ENCODE data around the gene KCNH4.
"Not testable (repeated sequence)": the region's sequence is repeated elsewhere in the genome, so short reads cannot be mapped to it uniquely, and the experiment has no call there.

KCNH4 gene

GRCh38 chr17:42221886-42222745 lies 41.2 kb upstream of the KCNH4 start:
- no peaks in the 10 kb centered on the region for H3K27me3 ChIP-seq (replicated peaks in 2 of 5; ENCODE audit: control insufficient read depth in 4 of 5, insufficient read depth in 5 of 5, low read length in 4 of 5)
- POLR2A ChIA-PET, result interaction anchor here (0.6 to 2.2 kb wide), 5 partner anchors 54 to 182 kb away, joined by 4 to 30 read pairs (median 5); partner anchors contain the start of genes STAT5A and STAT5B
- DNase-seq, result peak; percentile 78 to 90 (median 86)
- CTCF ChIA-PET, result interaction anchor here (0.6 to 5.4 kb wide), 43 partner anchors 8 to 307 kb away, joined by 3 to 66 read pairs (median 5); partner anchors contain the start of gene STAT5A
- no peak overlapping the region for H3K27ac ChIP-seq (ENCODE audit: insufficient read depth in 1 of 2, low read depth in 1 of 2, low read length in 2 of 2, poor library complexity in 1 of 2, severe bottlenecking in 2 of 2)
- peaks cover 13 to 51% (median 31%) of the 10 kb centered on the region in 4 experiments for H3K36me3 ChIP-seq (ENCODE audit: control insufficient read depth in 4 of 4, insufficient read depth in 4 of 4, low read length in 3 of 4)
- H3K4me1 ChIP-seq (ENCODE audit: control extremely low read depth in 1 of 4, control insufficient read depth in 4 of 4, insufficient read depth in 4 of 4, low read length in 3 of 4), result peaks cover 0 to 22% (median 3%) of the 10 kb centered on the region in 4 experiments
- no peak overlapping the region for H3K4me3 ChIP-seq (ENCODE audit: control insufficient read depth in 1 of 7, extremely low read depth in 1 of 7, insufficient read depth in 4 of 7, low read depth in 2 of 7, low read length in 6 of 7)
- no peaks in the 10 kb centered on the region for H3K9me3 ChIP-seq (ENCODE audit: control extremely low read depth in 1 of 5, control insufficient read depth in 4 of 5, insufficient read depth in 2 of 5, low read depth in 1 of 5, low read length in 4 of 5)
- WGBS (ENCODE audit: insufficient coverage), result 50% methylated on average over 2 of the region's 3 CpGs

GRCh38 chr17:42219280-42219679 lies 38.3 kb upstream of the KCNH4 start:
- H3K27ac ChIP-seq (ENCODE audit: insufficient read depth in 1 of 2, low read depth in 1 of 2, low read length in 2 of 2, poor library complexity in 1 of 2, severe bottlenecking in 2 of 2); H3K4me1 ChIP-seq (ENCODE audit: control extremely low read depth in 1 of 4, control insufficient read depth in 4 of 4, insufficient read depth in 4 of 4, low read length in 3 of 4); H3K4me3 ChIP-seq (ENCODE audit: control insufficient read depth in 1 of 7, extremely low read depth in 1 of 7, insufficient read depth in 4 of 7, low read depth in 2 of 7, low read length in 6 of 7); POLR2A ChIA-PET; CTCF ChIA-PET; DNase-seq; H3K9me3 ChIP-seq (ENCODE audit: control extremely low read depth in 1 of 5, control insufficient read depth in 4 of 5, insufficient read depth in 2 of 5, low read depth in 1 of 5, low read length in 4 of 5); H3K27me3 ChIP-seq (replicated peaks in 2 of 5; ENCODE audit: control insufficient read depth in 4 of 5, insufficient read depth in 5 of 5, low read length in 4 of 5): not testable (repeated sequence)
- no CpG with 5 or more reads among the region's 17 CpGs for WGBS (ENCODE audit: insufficient coverage)
- peaks cover 19 to 69% (median 42%) of the 10 kb centered on the region in 4 experiments for H3K36me3 ChIP-seq (ENCODE audit: control insufficient read depth in 4 of 4, insufficient read depth in 4 of 4, low read length in 3 of 4)

- no peak for DNase-seq
- ChIA-PET CTCF (interaction anchor here (0.6 to 2.8 kb wide), 5 partner anchors 9 to 193 kb away, joined by 3 to 23 read pairs (median 3); no protein-coding TSS in a partner anchor), POLR2A (no interaction called here)
- H3K9me3 ChIP-seq (ENCODE audit: control extremely low read depth in 1 of 5, control insufficient read depth in 4 of 5, insufficient read depth in 2 of 5, low read depth in 1 of 5, low read length in 4 of 5), result no peaks in the 10 kb centered on the region
- WGBS (ENCODE audit: insufficient coverage), result 94% methylated on average over 2 of the region's 2 CpGs
- H3K36me3 ChIP-seq (ENCODE audit: control insufficient read depth in 4 of 4, insufficient read depth in 4 of 4, low read length in 3 of 4), result peaks cover 30 to 83% (median 52%) of the 10 kb centered on the region in 4 experiments
- H3K27me3 ChIP-seq (replicated peaks in 2 of 5; ENCODE audit: control insufficient read depth in 4 of 5, insufficient read depth in 5 of 5, low read length in 4 of 5), result no peaks in the 10 kb centered on the region
- H3K4me1 ChIP-seq (ENCODE audit: control extremely low read depth in 1 of 4, control insufficient read depth in 4 of 4, insufficient read depth in 4 of 4, low read length in 3 of 4), result no peaks in the 10 kb centered on the region
- H3K27ac ChIP-seq (ENCODE audit: insufficient read depth in 1 of 2, low read depth in 1 of 2, low read length in 2 of 2, poor library complexity in 1 of 2, severe bottlenecking in 2 of 2), result no peak overlapping the region
- no peak overlapping the region for H3K4me3 ChIP-seq (ENCODE audit: control insufficient read depth in 1 of 7, extremely low read depth in 1 of 7, insufficient read depth in 4 of 7, low read depth in 2 of 7, low read length in 6 of 7)
Measured at GRCh38 chr17:42214156-42214555, 33.2 kb upstream of the KCNH4 start.

- H3K36me3 ChIP-seq (ENCODE audit: control insufficient read depth in 4 of 4, insufficient read depth in 4 of 4, low read length in 3 of 4), result peaks cover 29 to 88% (median 54%) of the 10 kb centered on the region in 4 experiments
- H3K9me3 ChIP-seq (ENCODE audit: control extremely low read depth in 1 of 5, control insufficient read depth in 4 of 5, insufficient read depth in 2 of 5, low read depth in 1 of 5, low read length in 4 of 5), result no peaks in the 10 kb centered on the region
- 97% methylated on average over 4 of the region's 7 CpGs for WGBS (ENCODE audit: insufficient coverage)
- H3K4me3 ChIP-seq (ENCODE audit: control insufficient read depth in 1 of 7, extremely low read depth in 1 of 7, insufficient read depth in 4 of 7, low read depth in 2 of 7, low read length in 6 of 7), result no peak overlapping the region
- H3K27ac ChIP-seq (ENCODE audit: insufficient read depth in 1 of 2, low read depth in 1 of 2, low read length in 2 of 2, poor library complexity in 1 of 2, severe bottlenecking in 2 of 2), result no peak overlapping the region
- no peak for DNase-seq
- no peaks in the 10 kb centered on the region for H3K27me3 ChIP-seq (replicated peaks in 2 of 5; ENCODE audit: control insufficient read depth in 4 of 5, insufficient read depth in 5 of 5, low read length in 4 of 5)
- H3K4me1 ChIP-seq (ENCODE audit: control extremely low read depth in 1 of 4, control insufficient read depth in 4 of 4, insufficient read depth in 4 of 4, low read length in 3 of 4), result no peaks in the 10 kb centered on the region
- CTCF ChIA-PET, result interaction anchor here (1.4 to 2.8 kb wide), 2 partner anchors 10 to 82 kb away, joined by 3 to 23 read pairs; no protein-coding TSS in a partner anchor
- POLR2A ChIA-PET, result no interaction called here
Measured at GRCh38 chr17:42212382-42212781, 31.4 kb upstream of the KCNH4 start.

GRCh38 chr17:42211921-42212341 lies 31.0 kb upstream of the KCNH4 start:
- WGBS (ENCODE audit: insufficient coverage), result 57% methylated on average over 4 of the region's 9 CpGs
- CTCF ChIA-PET, result interaction anchor here (1.4 kb wide), 1 partner anchor 82 kb away, joined by 3 read pairs; no protein-coding TSS in a partner anchor
- DNase-seq; H3K27ac ChIP-seq (ENCODE audit: insufficient read depth in 1 of 2, low read depth in 1 of 2, low read length in 2 of 2, poor library complexity in 1 of 2, severe bottlenecking in 2 of 2); H3K9me3 ChIP-seq (ENCODE audit: control extremely low read depth in 1 of 5, control insufficient read depth in 4 of 5, insufficient read depth in 2 of 5, low read depth in 1 of 5, low read length in 4 of 5); H3K27me3 ChIP-seq (replicated peaks in 2 of 5; ENCODE audit: control insufficient read depth in 4 of 5, insufficient read depth in 5 of 5, low read length in 4 of 5); POLR2A ChIA-PET; H3K4me1 ChIP-seq (ENCODE audit: control extremely low read depth in 1 of 4, control insufficient read depth in 4 of 4, insufficient read depth in 4 of 4, low read length in 3 of 4); H3K4me3 ChIP-seq (ENCODE audit: control insufficient read depth in 1 of 7, extremely low read depth in 1 of 7, insufficient read depth in 4 of 7, low read depth in 2 of 7, low read length in 6 of 7): not testable (repeated sequence)
- H3K36me3 ChIP-seq (ENCODE audit: control insufficient read depth in 4 of 4, insufficient read depth in 4 of 4, low read length in 3 of 4), result peaks cover 26 to 87% (median 54%) of the 10 kb centered on the region in 4 experiments

- DNase-seq, result no peak
- Histone ChIP-seq H3K4me3 (ENCODE audit: control insufficient read depth in 1 of 7, extremely low read depth in 1 of 7, insufficient read depth in 4 of 7, low read depth in 2 of 7, low read length in 6 of 7) (no peak overlapping the region), H3K27ac (ENCODE audit: insufficient read depth in 1 of 2, low read depth in 1 of 2, low read length in 2 of 2, poor library complexity in 1 of 2, severe bottlenecking in 2 of 2) (no peak overlapping the region), H3K4me1 (ENCODE audit: control extremely low read depth in 1 of 4, control insufficient read depth in 4 of 4, insufficient read depth in 4 of 4, low read length in 3 of 4) (no peaks in the 10 kb centered on the region), H3K9me3 (ENCODE audit: control extremely low read depth in 1 of 5, control insufficient read depth in 4 of 5, insufficient read depth in 2 of 5, low read depth in 1 of 5, low read length in 4 of 5) (no peaks in the 10 kb centered on the region), H3K27me3 (replicated peaks in 2 of 5; ENCODE audit: control insufficient read depth in 4 of 5, insufficient read depth in 5 of 5, low read length in 4 of 5) (no peaks in the 10 kb centered on the region), H3K36me3 (ENCODE audit: control insufficient read depth in 4 of 4, insufficient read depth in 4 of 4, low read length in 3 of 4) (peaks cover 28 to 86% (median 56%) of the 10 kb centered on the region in 4 experiments)
- 93% methylated on average over 3 of the region's 6 CpGs for WGBS (ENCODE audit: insufficient coverage)
- ChIA-PET CTCF (interaction anchor here (1.0 kb wide), 1 partner anchor 14 kb away, joined by 3 read pairs; no protein-coding TSS in a partner anchor), POLR2A (no interaction called here)
Measured at GRCh38 chr17:42210046-42210445, 29.1 kb upstream of the KCNH4 start.

GRCh38 chr17:42206153-42206612 lies 25.2 kb upstream of the KCNH4 start:
- CTCF ChIA-PET, result interaction anchor here (3.0 kb wide), 1 partner anchor 12 kb away, joined by 8 read pairs; the partner anchor contains the start of gene GHDC
- H3K4me3 ChIP-seq (ENCODE audit: control insufficient read depth in 1 of 7, extremely low read depth in 1 of 7, insufficient read depth in 4 of 7, low read depth in 2 of 7, low read length in 6 of 7); H3K9me3 ChIP-seq (ENCODE audit: control extremely low read depth in 1 of 5, control insufficient read depth in 4 of 5, insufficient read depth in 2 of 5, low read depth in 1 of 5, low read length in 4 of 5); POLR2A ChIA-PET; DNase-seq; H3K27me3 ChIP-seq (replicated peaks in 2 of 5; ENCODE audit: control insufficient read depth in 4 of 5, insufficient read depth in 5 of 5, low read length in 4 of 5); H3K27ac ChIP-seq (ENCODE audit: insufficient read depth in 1 of 2, low read depth in 1 of 2, low read length in 2 of 2, poor library complexity in 1 of 2, severe bottlenecking in 2 of 2); H3K4me1 ChIP-seq (ENCODE audit: control extremely low read depth in 1 of 4, control insufficient read depth in 4 of 4, insufficient read depth in 4 of 4, low read length in 3 of 4): not testable (repeated sequence)
- peaks cover 17 to 88% (median 63%) of the 10 kb centered on the region in 4 experiments for H3K36me3 ChIP-seq (ENCODE audit: control insufficient read depth in 4 of 4, insufficient read depth in 4 of 4, low read length in 3 of 4)
- WGBS (ENCODE audit: insufficient coverage), result no CpG with 5 or more reads among the region's 8 CpGs

All from common myeloid progenitor, CD34-positive (primary cell).